GM19395 (cell line): Measurements from ENCODE around the gene GOLIM4.
A peak's percentile ranks its signal among the peaks of the same experiment; 100 is the strongest.

Experiments
- ATAC-seq: cut with Tn5 transposase; IDR thresholded peaks from one replicate; pipeline ENCODE4 v1.9.1; 2021; ENCODE audit warnings: mild to moderate bottlenecking, moderate library complexity; ENCODE audit not compliant: unreplicated experiment

Gene GOLIM4

GRCh38 chr3:168100777-168101492 lies 5.2 kb upstream of the GOLIM4 start:
- ATAC-seq, result no peak

DNA sequence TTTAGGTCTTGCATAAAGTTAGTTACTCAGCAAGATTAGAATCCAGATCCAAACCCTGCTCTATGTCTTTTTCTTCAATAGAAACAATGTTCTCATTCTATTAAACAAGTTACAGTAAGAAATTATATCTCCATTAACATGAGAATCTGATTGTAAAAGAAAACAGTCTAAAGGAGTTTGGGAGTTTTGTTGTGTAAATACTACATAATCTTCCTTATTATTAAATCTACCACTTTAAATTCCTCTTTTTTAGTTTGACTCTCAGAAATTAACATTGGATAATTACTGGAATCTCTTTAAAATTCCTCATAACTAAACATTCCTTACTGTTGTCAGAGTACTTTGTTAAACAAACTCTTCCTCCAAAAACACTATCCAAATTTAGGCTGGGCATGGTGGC lies 1.7 kb upstream of the GOLIM4 start:
- ATAC-seq, result no peak

DNA sequence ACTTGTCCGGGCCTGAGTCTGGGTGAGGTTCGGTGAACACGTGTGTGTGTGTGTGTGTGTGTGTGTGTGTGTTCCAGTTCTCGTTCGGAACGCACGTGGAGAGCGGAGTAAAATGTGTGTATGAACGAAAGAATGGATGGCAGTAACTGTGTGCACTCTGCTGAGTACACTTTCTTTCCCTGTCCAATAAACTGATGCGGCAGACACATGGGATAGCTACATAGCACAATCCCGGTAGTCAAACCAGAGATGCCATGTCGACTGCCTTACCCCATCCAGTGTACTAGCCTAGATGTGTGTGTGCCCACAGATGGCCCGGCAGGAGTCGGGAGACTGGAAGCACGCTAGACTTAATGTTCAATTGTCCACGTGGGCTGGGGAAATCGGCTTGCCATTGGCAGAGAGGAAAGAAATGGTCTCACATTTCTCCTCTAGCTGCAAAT lies 507 bp upstream of the GOLIM4 start:
- ATAC-seq, result peak; percentile 14

GRCh38 chr3:168094877-168095610 lies 680 bp downstream of the GOLIM4 start:
- ATAC-seq, result peak; percentile 57

DNA sequence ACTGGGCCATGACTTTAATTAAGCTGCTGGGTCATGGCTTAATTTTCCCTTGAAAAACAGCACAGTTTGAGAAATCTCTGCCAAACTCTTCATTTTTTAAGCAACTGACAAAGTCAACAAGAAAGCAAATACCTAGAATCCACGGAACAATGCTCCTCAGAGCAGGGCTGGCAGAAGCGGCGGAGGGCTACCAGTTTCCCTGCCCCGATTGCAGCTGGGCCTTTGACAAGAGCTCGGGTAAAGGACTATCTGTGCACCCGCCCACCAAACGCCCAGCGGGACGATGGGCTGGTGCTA lies 1.2 kb downstream of the GOLIM4 start:
- ATAC-seq, result no peak

- ATAC-seq, result no peak
Observed at GRCh38 chr3:168093790-168094189, 1.9 kb downstream of the GOLIM4 start.

- ATAC-seq, result no peak
Observed at GRCh38 chr3:168093229-168093628, 2.5 kb downstream of the GOLIM4 start.

- ATAC-seq, result no peak
Observed at GRCh38 chr3:168091941-168092340, 3.8 kb downstream of the GOLIM4 start.

GRCh38 chr3:168091302-168091858 lies 4.3 kb downstream of the GOLIM4 start:
- ATAC-seq, result no peak

DNA sequence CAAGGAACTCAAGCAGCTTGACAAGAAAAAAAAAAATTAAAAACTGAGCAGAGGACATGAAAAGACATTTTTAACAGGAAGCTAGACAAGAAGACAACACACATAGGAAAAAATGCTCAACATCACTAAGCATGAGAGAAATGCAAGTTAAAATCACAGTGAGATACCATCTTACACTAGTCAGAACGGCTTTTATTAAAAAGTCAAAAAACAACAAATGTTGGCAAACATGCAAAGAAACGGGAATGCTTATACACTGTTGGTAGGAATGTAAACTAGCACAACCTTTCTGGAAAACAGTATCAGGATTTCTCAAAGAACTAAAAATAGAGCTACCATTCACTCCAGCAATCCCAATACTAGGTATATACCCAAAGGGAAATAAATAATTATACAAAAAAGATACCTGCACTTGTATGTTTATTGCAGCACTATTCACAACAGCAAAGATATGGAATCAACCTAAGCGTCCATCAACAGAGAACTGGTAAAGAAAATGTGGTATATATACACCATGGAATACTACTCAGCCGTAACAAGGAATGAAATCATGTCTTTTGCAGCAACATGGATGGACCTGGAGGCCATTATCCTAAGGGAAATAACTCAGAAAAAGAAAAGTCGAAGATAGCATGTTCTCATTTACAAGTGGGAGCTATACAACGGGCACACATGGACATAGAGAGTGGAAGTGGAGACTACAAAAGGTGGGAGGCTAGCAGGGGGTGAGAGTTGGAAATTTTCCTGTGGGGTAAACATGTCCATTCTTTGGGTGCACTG lies 5.2 kb downstream of the GOLIM4 start:
- ATAC-seq, result no peak

- ATAC-seq, result no peak
Observed at GRCh38 chr3:168089179-168089771, 6.4 kb downstream of the GOLIM4 start.

DNA sequence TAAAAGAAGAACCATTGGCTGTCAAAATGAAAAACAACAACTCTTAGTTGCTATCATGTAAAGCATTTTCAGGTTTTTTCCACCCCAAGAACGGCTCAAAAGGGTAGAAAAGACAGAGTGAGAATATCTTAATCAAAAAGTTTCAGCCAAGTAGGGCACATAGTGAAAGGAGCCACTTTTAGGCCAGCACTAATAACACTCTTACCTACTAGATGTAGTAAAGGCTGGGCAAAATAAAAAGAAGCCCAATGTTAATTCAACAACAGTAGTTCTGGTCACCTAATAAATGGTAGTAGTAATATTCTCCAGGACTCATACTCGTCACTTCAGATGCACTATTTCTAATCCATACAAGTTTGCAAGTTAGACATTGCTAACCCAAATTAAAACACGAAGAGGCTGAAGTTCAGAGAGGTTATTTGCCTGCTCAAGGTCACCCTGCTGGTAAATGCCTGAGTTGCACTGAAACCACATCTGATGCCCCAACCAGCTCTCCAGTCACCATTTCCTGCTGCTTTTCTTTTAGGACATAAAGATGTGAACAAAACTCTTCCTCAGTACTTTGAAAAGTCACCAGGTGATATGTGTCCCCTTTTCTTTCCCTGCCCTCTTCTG lies 7.5 kb downstream of the GOLIM4 start:
- peak; percentile 76 for ATAC-seq

GRCh38 chr3:168087539-168087938 lies 8.2 kb downstream of the GOLIM4 start:
- ATAC-seq, result no peak

- ATAC-seq, result no peak
Observed at GRCh38 chr3:168086541-168087260, 9.0 kb downstream of the GOLIM4 start.

- ATAC-seq, result peak; percentile 72
Observed at GRCh38 chr3:168085491-168086119, 10.1 kb downstream of the GOLIM4 start.

DNA sequence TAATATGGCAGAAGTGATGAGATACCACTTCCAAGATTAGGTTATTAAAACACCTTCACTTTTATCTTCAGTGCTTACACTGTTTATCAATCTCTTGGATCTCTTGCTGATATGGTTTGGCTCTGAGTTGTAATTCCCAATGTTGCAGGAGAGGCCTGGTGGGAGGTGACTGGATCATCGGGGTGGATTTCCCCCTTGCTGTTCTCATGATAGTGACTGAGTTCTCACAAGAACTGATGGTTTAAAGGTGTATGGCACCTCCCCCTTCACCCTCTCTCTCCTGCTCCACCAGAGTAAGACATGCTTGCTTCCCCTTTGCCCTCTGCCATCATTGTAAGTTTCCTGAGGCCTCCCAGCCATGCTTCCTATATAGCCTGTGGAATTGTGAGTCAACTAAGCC lies 11.8 kb downstream of the GOLIM4 start:
- ATAC-seq, result no peak

- no peak for ATAC-seq
Observed at GRCh38 chr3:168081856-168082255, 13.9 kb downstream of the GOLIM4 start.

DNA sequence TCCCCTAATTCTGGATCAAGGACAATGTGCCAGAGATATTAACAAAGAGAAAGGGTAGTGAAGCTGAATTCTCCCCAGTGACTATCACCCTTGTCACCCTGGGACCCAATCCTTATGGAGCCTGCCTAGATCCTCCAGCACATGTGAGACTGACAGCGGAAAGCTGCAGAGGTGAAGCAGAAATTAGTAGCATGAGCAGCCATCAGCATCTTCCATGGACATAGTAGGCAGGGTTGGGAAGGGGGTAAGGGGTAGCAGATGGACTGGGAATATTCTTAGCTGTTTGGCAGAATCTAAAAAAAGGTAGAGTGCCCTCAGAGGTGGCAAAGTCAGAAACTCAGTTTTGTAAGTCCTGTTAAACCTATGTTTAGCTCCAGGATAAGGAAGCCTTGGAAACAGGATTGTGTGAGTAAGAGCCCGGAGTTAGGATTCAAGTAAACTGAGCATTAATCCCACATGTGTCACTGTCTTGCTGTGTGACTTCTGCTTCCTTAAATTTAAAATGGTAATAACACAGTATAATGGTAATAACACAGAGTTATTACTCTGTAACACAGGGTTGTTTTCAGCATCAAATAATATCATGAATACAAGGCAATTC lies 14.5 kb downstream of the GOLIM4 start:
- ATAC-seq, result no peak

DNA sequence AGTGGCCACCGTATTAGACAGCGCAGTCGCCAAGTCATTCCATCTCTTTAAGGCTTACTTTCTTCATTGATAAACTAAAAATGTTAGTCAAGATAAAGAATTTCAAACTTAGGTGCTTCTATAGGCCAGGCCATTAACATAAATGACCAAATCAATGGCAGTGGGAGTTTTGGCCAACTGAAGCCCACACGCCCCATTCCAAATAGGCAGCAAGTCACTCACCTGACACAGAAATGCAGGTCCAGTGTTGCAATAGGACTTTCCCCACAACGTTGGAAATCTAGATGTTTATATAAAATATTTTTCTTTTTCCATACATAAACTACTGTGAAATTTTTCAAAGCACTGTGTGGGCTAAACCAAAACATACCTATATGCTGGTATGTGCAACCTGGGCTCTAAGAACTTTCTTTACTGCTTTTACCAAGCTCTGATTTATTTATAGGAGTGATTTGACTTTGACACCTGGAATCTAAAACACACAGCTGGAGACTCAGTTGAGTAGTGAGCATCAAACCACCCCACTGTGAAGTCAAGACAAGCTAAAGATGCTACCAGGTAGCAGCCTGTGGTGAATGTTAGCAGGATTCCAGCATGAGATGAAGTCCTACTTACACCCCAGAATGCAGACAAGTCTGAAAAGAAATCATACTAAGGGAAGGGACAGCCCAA lies 15.1 kb downstream of the GOLIM4 start:
- ATAC-seq, result no peak
